SIG-M5 treated with dmso at 0.1 percent for 504 hours (cell line): ENCODE results near the gene LMAN1L.

Experiments used
- DNase-seq: peaks from one replicate; lab custom pipeline; 2025; ENCODE audit not compliant: unreplicated experiment; lab: John Stamatoyannopoulos, UW

LMAN1L gene

DNA sequence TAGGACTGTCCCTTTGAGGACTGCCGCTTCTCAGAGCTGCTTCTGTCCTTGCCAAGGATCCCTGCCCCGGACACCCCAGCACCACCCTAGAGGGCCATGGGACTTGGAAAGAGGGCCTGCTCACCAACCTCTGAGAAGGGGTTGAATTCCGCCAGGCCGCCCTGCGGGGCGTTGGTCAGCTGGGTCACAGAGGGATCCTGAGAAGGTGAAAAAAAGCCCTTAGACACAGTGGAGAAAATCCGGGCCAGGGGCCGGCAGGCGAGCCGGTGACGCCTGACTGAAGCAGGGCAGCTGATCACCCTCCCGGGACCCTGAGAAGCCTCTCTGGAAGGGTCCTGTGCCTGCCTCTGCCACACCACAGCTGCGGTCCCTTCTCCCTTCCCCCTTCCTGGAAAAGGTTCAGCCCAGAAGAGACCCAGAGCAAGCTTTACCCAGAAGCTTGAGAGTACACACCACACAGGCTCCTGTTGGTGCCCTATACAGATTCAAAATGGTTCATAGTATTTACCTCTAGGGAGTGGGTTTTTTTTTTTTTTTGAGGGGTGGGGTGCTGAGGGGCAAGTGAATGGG, 41.9 kb downstream of the LMAN1L start:
- DNase-seq, result no peak

DNA sequence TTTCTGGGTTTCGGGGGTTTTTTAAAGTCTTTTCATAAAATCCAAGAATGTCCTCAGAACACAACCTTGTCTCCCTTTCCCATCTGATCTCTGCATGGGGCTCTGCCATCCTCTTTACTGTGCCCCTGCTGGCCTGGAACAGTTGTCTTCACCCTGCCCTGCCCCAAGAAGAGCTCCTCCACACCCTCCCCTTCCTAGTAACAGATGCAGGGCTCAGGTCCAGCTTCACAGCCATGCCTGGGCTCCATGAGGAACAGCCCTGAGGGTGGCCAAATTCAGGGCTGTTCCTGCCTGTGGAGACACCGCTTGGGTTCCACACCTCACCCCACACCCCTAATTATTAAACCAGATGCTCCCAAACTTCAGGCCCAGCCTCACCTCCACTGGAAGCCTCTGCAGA, 43.2 kb downstream of the LMAN1L start:
- DNase-seq, result no peak

DNA sequence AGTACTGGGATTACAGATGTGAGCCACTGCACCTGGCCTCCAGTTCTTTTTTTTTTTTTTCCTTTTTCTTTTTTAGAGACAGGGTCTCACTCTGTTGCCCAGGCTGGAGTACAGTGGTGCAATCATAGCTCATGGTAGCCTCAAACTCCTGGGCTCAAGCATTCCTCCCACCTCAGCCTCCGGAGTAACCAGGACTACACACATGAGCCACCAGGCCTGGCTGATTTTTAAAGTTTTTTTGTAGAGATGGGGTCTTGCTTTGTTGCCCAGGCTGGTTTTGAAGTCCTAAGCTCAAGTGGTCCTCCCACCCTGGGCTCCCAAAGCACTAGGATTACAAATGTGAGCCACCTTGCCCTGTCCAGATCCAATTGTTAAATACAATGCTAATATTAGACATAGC, 43.9 kb downstream of the LMAN1L start:
- DNase-seq, result no peak

DNA sequence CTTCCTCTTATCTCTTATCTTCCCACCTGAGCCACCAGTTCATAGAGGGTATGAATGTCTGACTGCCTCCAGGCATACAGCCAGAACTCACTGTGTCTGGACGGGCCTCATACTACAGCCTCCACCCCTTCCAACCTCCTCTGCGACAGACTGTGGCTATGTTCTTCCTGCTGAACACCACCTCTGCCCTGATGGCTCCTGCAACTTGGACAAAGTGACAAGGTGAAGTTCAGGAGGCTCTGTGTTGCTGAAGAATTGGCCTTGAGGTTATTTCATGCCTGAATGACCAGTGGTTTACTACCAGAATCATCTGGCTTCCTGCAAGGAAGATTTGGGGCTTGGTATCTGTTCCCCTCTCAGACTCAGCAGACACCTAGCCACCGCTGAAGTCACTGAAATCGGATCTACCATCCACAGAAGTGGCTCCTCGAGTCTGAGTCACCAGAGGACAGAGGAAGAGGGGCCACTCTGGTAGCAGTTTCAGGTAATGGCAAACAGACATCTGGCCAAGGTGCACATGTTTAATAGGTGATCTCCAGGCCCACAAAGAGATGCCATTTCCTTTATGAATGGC, 44.5 kb downstream of the LMAN1L start:
- DNase-seq, result no peak

DNA sequence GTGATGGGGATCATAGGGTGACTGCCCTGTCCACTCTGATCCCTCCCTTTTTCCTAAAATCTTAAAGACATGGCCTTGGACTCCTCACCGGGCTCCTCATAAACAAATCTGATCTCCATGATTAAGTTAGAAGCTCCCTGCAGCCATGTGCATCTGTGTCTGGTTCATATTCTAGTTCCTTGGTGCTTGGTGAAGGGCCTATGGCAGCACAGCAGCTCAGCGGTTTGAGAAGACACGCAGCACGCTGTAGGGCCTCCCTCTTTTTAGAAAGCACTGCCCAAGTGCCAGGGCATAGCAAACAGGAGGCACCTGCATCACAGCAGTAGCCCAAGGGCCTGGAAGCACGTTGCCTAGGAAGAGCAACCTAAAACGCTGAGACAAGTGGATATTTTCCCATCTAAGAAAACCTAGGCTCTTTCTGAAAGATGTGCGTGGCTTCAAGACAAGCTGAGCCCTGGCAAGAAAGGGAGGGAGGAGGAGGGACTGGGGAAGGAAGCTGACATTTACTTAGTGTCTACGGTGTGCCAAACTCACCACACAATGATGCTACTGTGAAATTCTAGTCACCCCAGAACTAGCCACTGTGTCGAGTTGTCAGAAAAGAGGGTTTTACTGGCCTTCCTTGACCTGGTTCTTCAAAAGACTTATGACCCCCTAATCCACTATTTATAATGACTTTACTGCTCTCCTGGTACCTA, 45.2 kb downstream of the LMAN1L start:
- no peak for DNase-seq

DNA sequence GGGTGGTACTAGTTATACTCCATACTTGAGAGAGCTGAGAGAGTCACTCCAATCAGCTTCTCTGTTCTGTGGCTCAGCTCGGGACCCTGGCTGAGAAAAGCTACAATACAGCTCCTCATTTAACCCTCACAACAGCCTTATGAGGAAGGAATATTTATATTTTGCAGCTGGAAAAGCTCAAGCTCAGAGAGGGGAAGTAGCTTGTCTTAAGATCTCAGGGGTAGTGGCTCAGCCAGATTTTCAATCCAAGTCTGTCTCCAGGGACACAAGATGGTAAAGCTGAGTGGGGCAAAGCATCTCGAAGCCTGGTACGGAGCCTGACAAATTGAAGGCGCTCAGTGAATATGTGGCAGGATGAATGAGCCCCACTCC, 45.7 kb downstream of the LMAN1L start:
- no peak for DNase-seq

DNA sequence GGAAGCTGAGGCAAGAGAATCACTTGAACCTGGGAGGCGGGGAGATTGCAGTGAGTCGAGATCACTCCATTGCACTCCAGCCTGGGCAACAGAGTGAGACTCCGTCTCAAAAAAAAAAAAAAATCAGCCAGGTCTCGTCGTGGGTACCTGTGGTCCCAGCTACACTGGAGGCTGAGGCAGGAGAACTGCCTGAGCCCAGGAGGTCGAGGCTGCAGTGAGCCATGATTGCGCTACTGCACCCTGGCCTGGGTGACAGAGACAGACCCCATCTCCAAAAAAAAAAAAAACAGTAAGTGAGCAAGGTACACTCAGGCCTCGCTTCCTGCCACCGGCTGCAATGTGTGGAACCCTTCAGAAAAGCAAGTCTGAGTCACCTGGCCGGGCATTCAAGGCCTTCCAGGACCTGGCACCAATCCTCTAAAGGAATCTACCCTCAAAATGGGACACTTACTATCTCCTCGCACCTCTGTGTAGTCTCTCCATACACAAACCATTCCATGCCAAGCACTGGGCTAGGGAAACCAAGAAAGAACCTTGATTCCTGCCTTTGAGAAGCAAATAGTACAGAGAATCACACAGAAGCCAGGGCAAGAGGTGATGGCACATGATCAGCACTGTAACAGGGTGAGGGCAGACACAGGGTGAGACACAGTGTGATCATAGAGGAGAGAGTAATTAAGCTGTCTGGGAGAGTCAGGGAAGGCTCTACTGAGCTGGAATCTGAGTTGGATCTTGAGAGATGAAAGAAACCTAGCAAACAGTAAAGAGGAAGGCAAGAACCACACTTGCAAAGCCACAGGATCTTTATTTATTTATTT, 50.8 kb downstream of the LMAN1L start:
- no peak for DNase-seq

DNA sequence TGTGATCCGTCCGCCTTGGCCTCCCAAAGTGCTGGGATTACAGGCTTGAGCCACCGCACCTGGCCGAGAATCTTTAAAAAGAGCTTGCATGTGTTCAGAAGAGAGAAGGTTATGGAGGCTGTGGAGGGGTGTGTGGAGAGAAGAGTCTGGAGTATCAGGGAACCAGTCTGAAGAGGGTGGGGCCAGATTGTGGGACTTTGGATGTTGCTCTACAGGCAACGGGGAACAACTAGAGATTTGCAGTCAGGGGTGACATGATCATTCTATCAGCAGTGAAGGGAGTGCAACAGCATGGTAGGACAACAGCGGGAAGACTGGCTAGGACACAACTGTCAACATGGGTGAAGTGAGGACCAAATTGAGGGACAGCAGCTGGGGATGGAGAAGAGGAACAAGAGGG, 51.7 kb downstream of the LMAN1L start:
- DNase-seq, result no peak

DNA sequence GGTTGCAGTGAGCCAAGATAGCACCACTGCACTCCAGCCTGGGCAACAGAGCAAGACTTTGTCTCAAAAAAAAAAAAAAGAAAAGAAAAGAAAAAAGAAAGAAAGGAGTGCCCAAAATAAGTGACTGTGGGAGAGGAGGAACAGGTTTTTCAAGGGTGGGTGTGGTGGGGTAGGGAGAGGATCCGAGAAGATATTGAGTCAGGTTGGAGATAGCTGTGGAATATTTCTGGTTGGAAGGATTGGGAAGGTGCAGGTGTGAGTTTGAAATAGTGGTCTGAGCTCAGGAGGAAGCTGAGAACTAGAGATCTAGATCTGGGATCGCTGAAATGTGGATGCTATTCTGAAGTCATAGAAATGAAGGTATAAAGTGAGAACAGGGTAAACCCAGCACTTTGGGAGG, 52.7 kb downstream of the LMAN1L start:
- no peak for DNase-seq

DNA sequence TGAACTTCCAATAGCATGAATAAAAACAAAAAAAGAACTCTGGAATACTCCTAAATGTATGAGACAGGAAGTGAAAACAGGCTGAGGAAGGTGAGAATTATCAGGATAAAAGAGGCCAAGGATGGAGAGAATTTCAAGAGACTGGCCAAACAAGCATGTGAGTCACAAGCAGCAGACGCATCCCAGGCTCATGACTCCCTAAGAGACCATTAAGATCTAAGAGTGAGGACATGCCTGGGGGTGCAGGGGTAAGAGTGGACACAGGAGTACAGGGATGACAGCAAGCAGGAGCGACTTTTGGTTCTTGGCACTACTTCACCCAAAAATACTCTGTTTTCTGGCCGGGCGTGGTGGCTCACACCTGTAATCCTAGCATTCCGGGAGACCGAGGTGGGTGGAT, 53.5 kb downstream of the LMAN1L start:
- DNase-seq, result no peak

DNA sequence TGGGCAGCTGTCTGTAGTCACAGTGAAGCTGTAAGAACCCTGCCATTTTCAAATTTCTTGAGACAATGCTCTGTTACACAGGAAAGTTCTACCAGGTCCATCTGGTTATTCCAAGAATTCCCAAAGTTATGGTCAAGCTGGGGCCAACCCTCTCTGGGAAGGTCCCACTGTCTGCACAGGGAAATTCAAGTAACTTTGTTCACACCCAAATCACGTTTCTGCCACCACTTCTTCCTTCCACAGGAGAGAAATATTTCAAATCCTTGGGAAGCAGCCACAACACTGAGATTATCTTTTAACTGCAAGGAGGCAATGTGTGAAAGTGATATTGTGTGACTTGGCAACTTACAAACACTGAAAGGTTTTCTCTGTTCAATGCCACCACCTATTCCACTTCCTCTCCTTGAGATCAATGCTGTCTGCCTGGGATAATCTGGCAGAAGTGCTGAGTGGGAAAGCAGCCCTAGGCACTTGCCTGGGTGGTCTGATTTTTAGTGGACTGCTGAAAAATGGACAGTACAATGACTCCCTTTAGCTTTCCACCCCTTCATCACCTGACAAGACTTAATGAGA, 54.9 kb downstream of the LMAN1L start:
- DNase-seq, result no peak

DNA sequence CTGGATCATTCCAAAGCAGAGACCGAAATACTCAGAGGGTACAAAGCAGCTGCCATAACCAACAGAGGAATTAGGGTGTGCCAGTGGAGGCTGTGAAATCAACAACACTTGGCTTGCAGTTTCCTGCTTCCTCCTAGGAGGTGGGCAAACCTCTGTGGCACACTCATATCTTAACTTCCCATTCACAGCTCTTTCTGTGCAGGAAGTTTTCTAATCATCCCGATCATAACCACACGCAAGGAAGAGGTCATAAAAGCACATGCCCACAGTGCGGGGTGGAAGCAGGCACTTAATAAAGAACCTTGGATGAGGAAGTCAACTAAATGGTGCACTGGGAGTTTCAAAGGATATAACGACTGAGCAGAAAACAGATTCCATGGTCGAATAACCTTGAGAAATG, 55.4 kb downstream of the LMAN1L start:
- DNase-seq, result peak; percentile 59

DNA sequence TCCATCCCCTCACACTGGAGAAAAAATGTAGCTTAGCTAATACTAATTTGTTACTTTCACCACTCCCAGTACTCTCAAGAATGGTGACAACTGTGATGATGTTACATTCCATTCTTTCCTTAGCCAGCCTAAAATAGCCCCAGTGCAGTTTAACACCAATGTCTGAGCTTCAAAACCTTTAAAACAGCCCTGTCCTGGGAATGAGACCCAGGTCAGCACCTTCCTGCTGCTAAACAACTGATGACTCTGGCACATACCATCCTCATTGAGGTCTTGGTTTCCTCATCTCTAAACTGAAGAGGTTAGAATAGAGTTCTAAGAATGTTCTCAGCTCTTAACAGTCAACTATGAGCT, 56.7 kb downstream of the LMAN1L start:
- no peak for DNase-seq

DNA sequence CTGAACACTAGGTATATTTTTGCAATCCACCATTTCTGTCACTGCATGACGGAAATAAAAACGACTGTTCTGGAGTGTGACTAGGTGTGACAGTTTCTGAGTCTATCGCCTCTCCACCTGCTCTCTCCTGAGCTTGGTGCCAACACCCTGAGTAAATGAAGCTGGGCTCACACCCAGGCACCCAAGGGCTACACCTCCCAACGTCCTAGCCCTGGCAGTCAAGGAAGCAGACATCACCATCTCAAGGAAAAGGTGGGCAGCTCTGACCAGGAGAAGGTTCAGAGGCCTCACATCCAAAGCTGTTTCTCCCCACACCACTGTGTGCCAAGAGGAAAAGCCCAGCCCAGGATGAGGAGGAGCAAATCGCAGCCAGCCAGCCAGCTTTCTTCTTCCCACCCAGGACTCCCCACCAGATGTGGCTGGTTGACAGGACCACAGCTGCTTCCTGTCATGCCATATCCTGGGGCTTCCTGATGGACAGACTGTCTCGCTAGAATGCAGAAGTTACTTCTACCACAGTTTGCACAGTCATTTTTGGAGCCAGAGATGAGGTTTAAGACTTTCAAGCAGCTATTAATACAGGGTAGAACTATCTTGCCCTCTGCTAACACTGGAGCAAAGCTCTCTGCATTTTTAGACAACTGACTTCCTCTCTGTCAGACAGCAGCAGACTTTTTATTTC, 57.2 kb downstream of the LMAN1L start:
- DNase-seq, result peak; percentile 94

DNA sequence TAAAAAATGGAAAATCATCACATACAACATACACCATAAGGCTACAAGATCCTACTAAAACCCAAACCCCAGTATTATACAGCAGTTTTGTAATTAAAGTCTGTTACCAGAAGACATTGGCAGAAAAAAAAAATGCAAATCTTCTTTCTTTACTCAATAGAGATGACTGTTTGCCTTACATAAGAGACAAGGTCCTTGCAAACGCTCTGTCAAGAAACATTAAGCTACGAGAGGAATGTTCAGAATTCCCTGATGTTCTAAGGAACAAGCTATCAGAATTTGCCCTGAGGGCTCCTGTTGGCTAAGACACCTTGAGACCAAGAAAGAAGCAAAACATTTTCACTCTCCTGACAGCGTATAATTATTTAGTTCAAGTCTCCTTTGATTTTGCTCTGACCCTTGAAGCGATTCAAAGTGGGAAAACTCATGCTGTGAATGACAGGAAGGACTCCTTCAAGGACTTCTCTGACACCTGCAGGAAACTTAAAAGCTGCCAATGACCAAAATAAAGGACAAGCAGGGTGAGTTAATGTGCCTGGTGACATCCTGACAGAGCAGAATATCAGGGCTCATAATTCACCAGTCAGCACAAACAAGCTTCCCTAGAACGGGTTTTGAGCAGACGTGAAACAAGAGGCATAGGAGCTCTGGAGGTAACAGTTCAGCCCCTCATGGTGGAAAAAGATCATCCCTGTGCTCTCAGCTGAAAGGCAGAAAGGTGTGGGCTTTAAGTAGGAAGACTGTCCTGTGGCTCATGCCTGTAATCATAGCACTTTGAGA, 58.0 kb downstream of the LMAN1L start:
- peak; percentile 22 for DNase-seq

DNA sequence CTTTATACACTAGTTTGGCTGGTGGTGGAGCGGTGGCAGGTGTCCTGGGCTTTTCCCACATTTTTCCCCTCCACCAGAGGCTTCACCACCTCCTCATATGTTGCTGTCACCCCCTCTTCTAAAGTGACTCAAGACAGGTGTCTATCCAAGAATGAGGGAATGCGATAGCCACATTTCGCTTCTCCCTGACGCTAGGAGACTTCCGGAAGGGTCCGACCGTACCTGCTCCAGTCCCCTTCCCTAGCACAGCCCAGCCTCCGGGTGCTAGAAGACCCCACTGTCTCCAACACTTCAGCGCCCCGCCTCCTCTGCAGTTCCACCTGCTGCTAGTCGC, 60.0 kb downstream of the LMAN1L start:
- DNase-seq, result no peak

DNA sequence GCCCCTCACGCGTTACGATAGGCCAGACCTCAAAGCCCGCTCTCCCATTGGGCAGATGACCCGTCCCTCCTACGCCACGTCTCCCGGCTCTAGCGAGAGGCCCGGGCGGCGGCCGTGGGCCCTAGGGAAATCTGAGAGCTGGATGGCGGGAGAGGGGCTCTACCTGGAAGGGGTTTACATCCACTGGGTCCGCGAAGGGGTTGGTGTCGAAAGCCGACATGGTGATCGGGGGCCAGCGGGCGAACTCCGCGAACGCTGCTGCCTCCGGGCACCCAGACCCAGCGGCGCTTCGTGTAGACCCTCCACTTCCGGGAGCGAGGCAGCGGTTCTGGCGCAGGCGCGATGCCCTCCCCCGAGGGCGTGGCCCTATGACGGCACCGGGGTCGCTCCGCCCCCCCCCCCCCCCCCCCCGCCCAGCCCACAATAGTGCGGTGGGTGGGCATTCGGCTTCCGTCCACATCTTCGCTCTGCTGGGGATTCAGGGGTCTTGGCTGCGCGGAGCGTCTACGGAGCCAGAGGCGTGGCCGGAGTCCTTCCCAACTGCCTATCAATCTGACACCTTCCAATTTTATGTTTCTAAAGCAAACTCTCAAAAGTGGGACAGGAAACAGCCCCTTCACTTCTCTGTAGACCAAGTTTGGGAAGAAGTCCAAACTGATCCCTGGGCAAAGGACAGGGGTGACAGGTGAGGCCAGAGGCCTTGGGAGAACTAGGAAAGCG, 60.6 kb downstream of the LMAN1L start, which contains the start of gene SCAMP2:
SCAMP2 (minus strand) TSS at position 330 of the 720 bp plus-strand sequence; CDS start at position 220, 110 bp downstream.
- peak; percentile 95 for DNase-seq

DNA sequence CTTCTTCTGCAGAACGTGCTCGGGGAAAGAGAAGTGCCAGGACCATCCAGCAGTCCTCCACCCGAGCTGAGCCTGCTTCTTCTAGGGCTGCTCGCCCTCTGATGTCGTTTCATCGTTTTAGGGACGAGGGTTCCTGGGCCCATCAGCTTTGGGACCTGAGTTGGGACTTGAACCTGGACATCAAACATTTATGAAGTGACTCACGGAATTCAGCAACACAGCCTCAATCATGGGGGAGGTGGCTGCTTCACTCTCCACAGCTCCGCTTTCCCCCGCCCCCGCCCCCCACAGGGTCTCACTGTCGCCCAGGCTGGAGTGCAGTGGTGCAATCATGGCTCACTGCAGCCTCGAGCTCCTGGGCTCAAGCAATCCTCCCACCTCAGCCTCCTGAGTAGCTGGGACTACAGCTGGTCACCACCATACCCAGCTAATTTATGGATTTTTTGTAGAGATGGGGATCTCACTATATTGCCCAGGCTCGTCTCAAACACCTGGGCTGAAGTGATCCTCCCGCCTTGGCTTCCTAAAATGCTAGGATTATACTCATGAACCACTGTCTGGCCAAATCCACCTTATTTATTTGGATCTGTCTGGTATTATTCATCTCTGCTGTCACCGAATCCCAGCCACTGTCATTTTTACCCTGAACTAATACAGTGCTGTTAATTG, 61.3 kb downstream of the LMAN1L start:
- DNase-seq, result peak; percentile 54
